COLO829 (cell line): Measurements from ENCODE around the gene TMEM161B.
"Not testable (repeated sequence)": the region's sequence is repeated elsewhere in the genome, so short reads cannot be mapped to it uniquely, and the experiment has no call there.

ENCODE experiments used
- DNase-seq: peaks from one replicate; pipeline ENCODE4 v3.0.0; 2012; ENCODE audit warnings: low spot score

Gene TMEM161B

DNA sequence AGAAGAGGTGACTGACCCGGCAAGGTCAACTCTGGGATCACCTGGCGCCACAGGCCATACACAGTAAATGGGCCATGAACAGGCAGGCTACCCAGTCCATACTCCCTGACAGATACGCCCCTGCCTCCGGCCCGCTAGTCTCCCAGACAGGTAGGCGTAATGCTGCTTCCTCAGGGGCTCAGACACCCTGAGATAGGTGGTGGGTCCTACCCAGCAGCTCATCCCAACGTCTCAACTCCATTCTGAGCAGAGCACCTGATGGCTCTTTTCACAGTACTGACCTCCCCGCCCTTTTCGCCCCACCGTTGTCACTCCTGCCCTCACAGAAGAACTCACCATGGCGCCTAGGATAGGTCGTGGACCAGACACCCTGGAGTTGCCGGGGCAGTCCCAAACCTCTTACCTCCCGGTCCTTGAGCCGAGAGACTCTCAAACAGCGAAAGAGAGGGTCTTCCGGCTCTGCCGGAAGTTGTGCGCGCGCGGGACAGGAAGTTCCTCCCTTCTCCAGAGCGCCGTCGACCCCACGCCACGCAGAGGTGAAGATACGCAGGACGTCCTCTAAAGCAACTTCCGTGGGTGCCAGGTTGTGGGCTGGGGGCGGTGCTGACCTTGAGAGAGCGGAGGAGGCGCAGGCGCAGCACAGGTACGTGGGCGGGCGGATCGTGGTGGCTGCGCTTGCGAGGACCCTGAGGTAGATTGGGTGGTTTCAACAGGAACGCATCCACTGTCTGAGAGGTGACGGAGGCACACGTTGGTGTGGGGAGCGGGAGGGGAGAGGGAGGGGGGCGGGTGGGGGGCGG lies at the start of gene TMEM161B:
Gene TMEM161B (minus strand): TSS at position 461 of the 800 bp plus-strand sequence. CDS start 122 bp downstream, at position 339.
- DNase-seq, result peak; percentile 44

DNA sequence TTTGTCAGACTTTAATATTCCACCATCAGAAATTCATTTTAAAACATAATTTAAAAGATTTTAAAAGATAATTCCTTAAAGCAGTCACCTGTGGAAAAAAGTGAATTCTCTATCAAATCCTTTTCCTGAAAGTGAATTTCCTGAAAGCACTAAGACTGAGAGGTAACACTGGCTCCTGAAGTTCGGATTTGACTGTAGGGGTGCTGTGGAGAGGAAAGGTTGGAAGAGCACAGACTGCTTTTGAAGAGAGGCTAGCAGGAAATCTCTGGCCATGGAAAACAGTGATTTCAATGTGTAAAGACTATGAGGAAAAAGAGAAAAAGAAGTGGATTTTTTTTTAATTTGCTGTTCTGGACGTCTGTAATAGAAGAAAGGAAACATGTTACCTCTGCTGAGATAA lies 35.7 kb upstream of the TMEM161B start:
- DNase-seq, result no peak

DNA sequence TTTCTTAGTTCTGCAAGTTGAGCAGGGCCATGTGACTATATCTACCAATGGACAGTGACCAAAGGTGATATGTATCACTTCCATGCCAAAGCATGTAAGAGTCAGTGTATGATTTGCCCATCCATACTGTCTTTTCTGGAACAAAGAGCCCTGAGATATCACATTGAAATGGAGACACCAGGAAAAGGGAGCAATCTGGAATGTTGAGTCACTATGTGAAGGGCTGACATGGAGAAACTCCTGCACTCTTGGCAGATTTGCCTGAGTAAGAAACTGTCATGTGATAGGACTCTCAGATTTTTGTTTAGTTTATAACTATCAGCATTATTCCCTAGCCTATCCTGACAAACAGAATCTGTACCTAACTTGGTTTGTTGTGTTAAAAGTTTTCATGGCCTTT lies 29.8 kb upstream of the TMEM161B start:
- DNase-seq, result no peak

DNA sequence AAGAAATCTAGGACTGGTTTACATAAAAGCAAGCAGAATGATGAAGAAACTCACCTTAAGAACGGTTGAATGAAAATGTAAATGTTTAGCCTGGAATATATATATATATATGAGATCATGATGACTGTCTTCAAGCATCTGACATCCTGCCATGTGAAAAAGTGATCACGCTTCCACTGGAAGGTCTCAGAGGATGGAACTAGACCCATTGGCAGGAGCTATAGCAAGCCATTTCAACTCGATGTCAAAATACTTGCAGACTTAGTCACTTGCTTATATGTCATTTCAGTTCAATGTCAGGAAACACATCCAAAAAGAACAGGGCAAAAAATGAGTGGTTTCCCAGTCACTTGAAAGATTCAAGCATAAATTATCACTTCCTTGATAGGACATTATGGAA lies 22.2 kb upstream of the TMEM161B start:
- DNase-seq, result no peak

DNA sequence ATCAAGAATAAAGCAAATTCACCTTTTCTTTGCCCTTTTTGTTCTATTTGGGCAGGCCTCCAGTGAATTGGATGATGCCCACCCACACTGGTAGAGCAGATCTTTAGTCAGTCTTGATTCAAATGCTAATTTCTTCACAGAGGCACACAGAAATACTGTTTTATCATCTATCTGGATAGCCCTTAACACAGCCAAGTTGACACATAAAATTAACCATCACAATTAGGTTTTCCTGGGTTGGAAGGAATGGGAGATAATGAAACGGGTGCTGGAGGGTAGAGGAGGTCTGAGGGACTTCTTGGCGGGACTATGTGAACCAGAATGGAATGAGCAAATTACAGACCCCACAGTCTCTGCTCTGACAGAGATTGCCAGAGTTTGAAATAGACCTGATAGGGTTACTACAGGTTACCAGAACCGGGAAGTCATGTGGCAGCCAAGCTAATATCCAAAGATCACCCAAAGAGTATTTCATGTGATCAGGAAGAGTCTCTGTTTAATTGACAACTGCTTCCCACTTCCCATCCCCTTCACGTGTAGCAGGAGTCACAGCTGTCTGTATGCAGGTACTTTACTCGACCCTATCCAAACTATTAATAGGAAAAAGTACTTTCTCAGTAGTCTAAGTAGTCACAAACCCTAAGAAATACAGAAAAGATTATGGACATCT lies 20.0 kb upstream of the TMEM161B start:
- DNase-seq, result no peak

DNA sequence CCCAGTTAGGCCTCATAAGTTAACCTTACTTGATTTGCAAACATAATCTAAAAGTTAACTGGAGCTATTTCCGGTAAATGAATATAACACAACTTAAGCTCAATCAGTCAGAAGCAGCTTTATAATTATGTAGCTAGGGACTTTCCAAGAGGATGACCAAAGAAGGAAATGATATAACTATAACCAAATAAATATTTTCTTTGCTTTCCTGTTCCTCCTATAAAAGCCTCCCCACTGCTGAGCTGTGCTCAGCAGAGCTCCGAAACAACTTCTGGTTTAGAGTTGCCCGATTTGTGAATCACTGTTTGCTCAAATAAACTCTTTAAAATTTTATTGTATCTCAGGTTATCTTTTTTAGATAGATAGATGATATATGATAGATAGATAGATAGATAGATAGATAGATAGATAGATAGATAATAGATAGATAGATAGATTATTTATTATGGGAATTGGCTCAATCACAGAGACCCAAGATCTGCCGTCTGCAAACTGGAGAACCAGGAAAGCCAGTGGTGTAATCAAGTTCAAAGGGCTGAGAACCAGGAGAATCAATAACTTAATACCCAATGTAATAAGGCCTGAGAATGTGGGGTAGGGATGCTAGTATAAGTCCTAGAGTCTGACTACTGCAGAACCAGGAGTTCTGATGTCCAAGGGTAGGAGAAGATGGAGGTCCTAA lies 19.3 kb upstream of the TMEM161B start:
- no peak for DNase-seq

DNA sequence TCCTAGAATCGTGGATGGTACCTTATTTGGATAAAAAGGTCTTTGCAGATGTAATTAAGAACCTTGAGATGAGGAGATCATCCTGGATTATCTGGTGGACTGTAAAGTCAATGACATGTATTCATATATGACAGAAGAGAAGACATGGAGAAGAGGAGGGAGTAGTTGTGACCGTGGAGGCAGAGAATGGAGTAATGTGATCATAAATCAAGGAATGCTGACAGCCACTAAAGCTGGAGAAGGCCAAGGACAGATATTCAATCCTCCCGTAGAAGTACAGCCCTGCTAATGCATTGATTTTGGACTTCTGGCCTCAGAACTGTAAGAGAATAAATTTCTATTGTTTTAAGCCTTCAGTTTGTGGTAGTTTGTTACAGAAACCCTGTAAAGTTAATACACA lies 18.7 kb upstream of the TMEM161B start:
- DNase-seq, result no peak

DNA sequence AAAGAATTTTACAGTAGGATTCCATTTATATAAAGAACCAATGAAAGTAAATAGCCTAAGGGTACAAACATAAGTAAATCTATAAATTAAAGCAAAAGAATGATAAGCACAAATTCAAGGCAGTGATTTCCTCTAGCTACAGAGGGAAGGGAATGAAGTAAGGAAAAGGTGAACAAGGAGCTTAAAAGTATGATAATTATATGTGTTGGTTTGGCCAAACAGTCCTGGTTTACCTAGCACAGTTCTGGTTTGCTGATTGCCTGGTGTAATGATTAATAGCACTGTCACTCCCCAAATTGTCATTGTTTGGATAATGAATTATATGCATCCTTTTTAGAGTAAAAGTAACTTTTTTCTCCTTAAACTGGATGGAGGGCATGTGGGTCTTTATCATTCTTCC lies 15.0 kb upstream of the TMEM161B start:
- no peak for DNase-seq

DNA sequence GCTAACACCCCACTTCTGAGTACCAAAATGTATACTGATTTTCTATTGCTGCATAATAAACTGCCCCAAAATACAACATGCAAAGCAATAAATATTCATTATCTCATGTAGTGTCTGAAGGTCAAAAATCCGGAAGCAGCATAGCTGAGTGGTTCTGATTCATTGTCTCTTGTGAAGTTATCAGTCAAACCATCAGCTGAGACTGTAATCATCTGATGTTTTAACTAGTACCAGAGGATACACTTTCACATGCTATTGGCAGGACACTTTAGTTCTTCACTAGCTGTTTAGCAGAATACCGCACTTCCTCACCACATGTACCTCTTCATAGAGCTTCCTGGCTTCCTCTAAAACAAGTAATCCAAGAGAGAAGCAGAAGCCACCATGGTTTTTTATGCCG lies 12.7 kb upstream of the TMEM161B start:
- no peak for DNase-seq

DNA sequence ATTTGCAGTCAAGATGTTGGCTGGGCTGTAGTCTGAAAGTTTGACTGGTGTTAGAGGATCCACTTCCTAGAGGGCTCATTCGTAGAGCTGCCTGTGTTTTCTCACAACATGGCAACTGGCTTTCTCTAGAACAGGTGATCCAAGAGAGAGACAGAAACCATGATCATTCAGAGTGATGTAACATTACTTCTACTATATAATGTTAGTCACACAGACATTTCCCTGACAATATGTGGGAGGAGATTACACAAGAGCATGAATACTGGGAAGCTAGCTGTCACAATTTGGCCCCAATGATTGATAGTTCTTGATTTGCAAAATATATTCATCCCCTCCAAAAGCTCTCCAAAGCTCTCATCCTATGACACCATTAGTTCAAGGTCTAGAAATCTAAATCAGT lies 10.9 kb upstream of the TMEM161B start:
- DNase-seq, result no peak

DNA sequence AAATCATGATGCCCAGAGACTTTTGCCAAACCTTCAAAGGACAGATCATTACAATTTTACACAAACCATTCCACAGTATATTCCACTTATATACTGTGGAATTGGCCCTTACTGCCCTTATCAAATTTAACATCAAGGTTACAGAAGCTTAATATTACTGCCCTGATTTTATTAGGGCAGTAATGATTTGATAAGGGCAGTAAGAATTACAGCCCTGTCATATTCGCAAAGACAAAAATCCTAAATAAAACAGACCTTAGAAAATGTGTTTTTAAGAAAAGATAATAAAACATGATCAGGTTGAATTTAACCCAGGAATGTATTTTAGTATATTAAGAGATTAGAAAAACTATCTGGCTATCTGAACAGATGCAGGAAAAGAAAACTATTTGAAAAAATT lies 7.7 kb upstream of the TMEM161B start:
- no peak for DNase-seq

DNA sequence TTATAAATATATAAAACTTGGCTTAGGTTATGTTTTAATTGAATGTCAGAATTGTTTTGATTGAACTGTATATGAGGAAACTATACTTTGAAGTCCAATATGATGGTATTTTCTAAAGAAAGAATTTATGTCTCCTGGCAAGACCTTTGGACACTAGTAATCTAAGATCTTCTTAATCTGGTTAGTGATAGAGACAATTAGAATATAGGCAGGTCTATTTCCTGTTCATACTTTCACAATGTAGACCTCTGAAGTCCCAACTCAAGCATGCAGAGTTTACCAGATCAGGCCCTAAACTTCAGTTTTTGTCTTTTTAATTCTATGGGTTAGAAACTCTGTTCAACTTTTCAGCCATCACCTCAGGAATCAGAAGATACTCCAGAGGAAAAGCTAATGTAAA lies 6.9 kb upstream of the TMEM161B start:
- DNase-seq, result no peak

DNA sequence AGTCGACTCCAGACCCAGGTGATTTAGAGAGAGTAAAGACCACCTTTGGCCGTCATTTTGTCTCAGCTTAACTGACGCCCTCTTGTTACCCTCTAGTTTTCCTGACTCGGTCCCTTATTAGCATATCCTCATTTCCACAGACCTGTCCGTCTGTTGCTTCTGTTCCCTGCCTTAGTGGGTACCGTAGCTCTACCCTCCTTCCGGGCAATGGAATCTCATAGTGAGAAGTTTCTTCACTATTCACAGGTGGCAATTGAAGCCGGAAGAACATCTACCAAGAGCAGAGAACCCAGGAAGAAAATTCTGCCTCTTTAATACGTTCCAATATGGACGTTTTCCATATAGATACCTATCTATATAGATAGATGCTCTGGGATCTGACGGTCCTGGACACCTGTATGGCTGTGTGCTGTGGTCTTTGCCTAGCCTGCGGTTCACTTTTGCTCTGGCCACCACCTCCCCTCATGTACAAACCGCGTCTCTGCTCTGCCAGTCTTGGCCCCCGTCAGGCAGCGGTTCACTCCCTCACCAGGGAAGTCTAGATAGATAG lies 652 bp upstream of the TMEM161B start:
- no peak for DNase-seq

DNA sequence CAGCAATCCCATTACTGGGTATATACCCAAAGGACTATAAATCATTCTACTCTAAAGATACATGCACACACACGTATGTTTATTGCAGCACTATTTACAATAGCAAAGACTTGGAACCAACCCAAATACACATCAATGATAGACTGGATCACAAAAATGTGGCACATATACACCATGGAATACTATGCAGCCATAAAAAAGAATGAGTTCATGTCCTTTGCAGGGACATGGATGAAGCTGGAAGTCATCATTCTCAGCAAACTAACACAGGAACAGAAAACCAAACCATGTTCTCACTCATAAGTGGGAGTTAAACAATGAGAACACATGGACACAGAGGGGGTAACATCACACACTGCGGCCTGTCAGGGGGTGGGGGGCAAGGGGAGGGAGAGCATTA lies 4.1 kb downstream of the TMEM161B start:
- not testable (repeated sequence) for DNase-seq

DNA sequence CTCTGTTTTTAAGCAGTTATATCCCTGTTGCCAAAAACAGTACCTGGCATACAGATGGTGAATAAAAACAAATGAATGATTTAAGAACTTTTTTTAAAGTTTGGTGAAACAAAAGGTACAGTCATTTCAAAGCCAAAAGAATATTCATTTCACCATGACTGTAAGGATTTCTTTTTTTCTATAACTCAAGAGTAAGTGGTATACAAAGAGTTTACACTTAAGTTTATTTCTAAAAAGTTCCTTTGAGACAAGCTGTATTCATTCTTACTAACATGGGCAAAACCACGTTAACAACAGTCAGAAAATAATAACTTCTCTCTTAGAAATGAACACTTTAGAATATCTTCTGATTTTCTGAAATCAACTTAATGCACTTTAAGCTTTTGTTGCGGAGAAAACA lies 5.3 kb downstream of the TMEM161B start:
- DNase-seq, result no peak

DNA sequence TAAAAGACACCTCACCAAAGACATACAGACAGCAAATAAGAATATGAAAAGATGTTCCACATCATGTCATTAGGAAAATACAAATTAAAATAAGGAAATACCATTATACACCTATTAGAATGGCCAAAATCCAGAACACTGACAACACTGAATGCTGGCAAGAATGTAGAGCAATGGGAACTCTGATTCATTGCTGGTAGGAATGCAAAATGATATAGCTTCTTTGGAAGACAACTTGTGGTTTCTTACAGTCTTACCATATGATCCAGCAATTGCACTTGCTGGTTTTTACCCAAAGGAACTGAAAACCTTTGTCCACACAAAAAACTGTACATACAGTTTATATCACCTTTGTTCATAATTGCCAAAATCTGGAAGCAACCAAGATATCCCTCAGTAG lies 6.5 kb downstream of the TMEM161B start:
- no peak for DNase-seq

DNA sequence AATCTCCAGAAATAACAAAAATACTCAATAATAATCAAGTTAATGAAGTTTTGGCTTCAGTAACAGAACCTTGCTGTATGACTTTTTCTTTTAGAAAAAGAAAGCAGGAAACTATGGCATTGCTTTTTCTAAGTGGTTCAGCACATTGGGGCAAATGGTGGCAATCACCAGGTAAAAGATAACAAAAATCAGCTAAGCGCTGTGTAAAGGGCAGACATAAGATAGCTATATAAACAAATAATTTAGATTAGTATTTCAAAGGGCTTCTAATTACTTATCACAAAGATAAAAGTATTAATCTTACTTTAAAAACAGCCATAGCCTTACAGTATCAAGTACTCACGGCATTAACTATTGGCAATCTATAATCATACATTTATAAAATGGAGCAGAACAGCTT lies 10.0 kb downstream of the TMEM161B start:
- DNase-seq, result no peak

DNA sequence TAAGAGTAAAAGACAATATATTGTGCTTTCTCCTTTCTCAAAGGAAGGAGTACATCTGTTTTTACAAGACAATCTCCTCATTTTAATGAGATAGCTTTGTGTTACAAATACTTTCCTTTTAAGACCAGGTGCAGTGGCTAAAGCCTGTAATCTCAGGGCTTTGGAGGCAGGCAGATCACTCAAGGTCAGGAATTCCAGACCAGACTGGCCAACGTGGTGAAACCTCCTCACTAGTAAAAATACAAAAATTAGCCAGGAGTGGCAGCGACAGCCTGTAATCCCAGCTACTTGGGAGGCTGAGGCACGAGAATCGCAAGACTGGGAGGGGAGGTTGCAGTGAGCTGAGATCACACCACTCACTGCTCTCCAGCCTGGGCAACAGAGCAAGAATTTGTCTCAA lies 11.8 kb downstream of the TMEM161B start:
- no peak for DNase-seq

DNA sequence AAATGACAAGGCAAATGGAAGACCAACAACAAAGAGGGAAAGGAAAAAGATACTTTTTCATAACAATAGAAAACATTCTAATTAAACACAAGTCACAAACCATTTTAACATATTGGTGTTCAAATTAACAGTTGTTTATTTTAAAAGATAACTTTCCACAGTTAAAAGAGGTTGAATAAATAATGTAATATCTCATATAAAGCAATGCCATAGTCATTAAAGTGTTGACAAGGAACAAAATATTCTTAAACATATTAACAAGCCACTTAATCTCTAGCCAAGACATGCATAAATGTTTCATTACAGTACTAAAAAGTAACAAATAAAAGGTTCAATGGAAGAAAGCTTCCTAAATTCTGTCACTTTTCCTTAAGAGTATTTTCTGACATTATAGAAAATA lies 12.6 kb downstream of the TMEM161B start:
- no peak for DNase-seq

DNA sequence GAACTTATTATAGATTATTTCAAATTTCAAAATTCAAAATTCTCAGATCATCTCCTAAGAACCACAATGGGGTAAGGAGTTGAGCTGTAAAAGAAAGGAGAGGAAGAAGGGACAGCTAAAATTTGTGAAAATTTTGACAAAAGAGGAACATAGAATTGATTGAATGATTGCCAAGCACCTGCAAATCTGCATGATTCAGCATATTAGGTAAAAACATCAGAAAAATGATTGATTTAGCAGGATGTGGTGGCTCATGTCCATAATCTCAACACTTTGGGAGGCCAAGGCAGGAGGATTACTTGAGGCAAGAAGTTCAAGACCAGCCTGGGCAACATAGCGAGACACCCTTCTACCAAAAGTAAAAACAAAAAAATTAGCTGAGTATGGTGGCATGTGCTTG lies 14.3 kb downstream of the TMEM161B start:
- no peak for DNase-seq

DNA sequence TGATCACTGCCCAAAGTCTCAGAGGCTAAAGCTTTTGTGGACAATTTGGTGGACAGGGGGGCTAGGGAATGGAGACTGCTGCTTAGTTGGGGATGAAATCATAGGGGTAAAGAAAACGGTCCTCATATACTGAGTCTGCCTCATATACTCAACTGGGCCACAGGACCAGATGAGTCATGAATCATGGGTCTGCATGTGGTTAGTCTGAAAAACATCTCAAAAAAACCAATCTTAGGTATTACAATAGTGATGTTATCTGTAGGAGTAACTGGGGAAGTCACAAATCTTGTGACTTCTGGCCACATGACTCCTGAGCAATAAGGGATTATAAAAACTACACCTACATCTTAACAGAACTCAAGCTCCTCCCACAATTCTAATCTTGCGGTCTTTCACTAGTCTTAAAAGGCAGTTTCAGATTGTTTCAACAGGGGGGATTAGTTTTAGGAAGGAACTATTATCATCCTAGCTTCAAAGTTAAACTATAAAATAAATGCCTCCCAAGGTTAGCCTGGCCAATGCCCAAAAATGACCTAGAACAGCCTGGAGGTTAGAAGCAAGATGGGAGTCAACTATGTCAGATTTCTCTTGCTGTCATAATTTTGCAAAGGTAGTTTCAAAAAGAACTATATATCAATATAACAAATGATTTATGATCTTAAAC lies 17.5 kb downstream of the TMEM161B start:
- peak; percentile 23 for DNase-seq

DNA sequence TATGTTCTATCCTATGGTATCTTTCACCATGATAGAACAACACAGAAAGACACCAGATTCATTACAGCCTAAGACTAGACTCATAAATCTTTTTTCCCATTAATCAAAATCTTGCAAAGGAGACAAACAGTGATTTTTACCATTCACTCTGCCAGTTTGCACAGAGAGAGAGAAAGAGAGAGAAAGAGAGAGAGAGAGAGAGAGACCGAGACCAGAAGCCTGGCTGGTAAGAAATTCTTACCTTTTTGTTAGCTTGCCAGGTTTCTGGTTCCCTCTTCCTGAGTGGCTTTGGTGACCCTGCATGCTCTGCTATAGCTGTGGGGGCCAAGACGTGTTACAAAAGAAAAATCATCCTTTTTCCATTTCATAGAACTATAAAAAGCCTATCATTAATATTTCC lies 18.6 kb downstream of the TMEM161B start:
- DNase-seq, result no peak
